HEK293 (cell line): ENCODE measurements around the gene SLC51A.

Experiments used
- CTCF ChIA-PET: fragments of 350-600 bp; formaldehyde crosslinking; extraction: SDS; loops from one replicate; lab custom pipeline; 2021; ENCODE audit warnings: antibody characterized with exemption; lab: Yijun Ruan, JAX
- POLR2A ChIA-PET: fragments of 300-600 bp; formaldehyde crosslinking; extraction: SDS; loops from one replicate; lab custom pipeline; 2020; ENCODE audit warnings: antibody characterized with exemption, inconsistent platforms; lab: Yijun Ruan, JAX
- H3K27ac ChIP-seq: fragments of 200-500 bp; sonication (Bioruptor generic); 2 replicates; pipeline ENCODE4 v1.5.1; 2014; ENCODE audit warnings: low read depth, low read length, control low read depth, inconsistent platforms; ENCODE audit errors: extremely low read depth
- H3K36me3 ChIP-seq, 2 experiments: fragments of 200-500 bp in 1 of 2; sonication (Bioruptor generic) in 1 of 2; 1 replicate in 1 of 2; 2 replicates in 1 of 2; pipeline ENCODE4 v1.5.1; 2014 to 2017; ENCODE audit warnings: inconsistent platforms in 2 of 2, low read length in 2 of 2; ENCODE audit not compliant: control insufficient read depth in 2 of 2, insufficient read depth in 1 of 2
- H3K4me1 ChIP-seq: fragments of 200-500 bp; sonication (Bioruptor generic); 2 replicates; pipeline ENCODE4 v1.5.1; 2014; ENCODE audit warnings: mild to moderate bottlenecking, low read length, inconsistent platforms; ENCODE audit not compliant: control insufficient read depth, insufficient read depth
- H3K4me3 ChIP-seq: 2 replicates; pipeline ENCODE4 v1.5.1; 2011; ENCODE audit warnings: low read depth, mild to moderate bottlenecking, control low read depth, low read length, moderate library complexity
- H3K9me3 ChIP-seq: fragments of 200-500 bp; sonication (Bioruptor generic); 2 replicates; pipeline ENCODE4 v1.5.1; 2014; ENCODE audit warnings: low read depth, low read length, inconsistent platforms; ENCODE audit not compliant: control insufficient read depth, insufficient read depth
- HIC1 ChIP-seq: fragments of 450-650 bp; formaldehyde crosslinking; IDR thresholded peaks from 2 replicates; pipeline ENCODE4 v1.5.1; 2016; ENCODE audit warnings: missing biosample characterization, missing genetic modification characterization
- HOXA7 ChIP-seq: sonication (generic); formaldehyde crosslinking; IDR thresholded peaks from 2 replicates; pipeline ENCODE4 v1.8.1; 2022; ENCODE audit warnings: missing genetic modification reagents, borderline replicate concordance
- MZF1 ChIP-seq: fragments of 450-650 bp; formaldehyde crosslinking; IDR thresholded peaks from 2 replicates; pipeline ENCODE4 v1.5.1; 2017; ENCODE audit warnings: missing biosample characterization, missing genetic modification characterization, borderline replicate concordance
- PRDM6 ChIP-seq: fragments of 450-650 bp; formaldehyde crosslinking; IDR thresholded peaks from 2 replicates; pipeline ENCODE4 v1.5.1; 2017; ENCODE audit warnings: missing biosample characterization, missing genetic modification characterization
- RBAK ChIP-seq: fragments of 450-650 bp; formaldehyde crosslinking; IDR thresholded peaks from 2 replicates; pipeline ENCODE4 v1.5.1; 2016; ENCODE audit warnings: missing biosample characterization, missing genetic modification characterization
- YY1 ChIP-seq: fragments of 450-650 bp; formaldehyde crosslinking; IDR thresholded peaks from 2 replicates; pipeline ENCODE4 v1.5.1; 2018; ENCODE audit warnings: missing biosample characterization, missing genetic modification characterization
- ZBTB49 ChIP-seq: fragments of 450-650 bp; formaldehyde crosslinking; IDR thresholded peaks from 2 replicates; pipeline ENCODE4 v1.5.1; 2016; ENCODE audit warnings: missing biosample characterization, missing genetic modification characterization, low read depth
- ZNF114 ChIP-seq: fragments of 450-650 bp; formaldehyde crosslinking; IDR thresholded peaks from 2 replicates; pipeline ENCODE4 v1.5.0; 2017; ENCODE audit warnings: missing biosample characterization, missing genetic modification characterization
- ZNF157 ChIP-seq: fragments of 450-650 bp; formaldehyde crosslinking; IDR thresholded peaks from 2 replicates; pipeline ENCODE4 v1.5.1; 2016; ENCODE audit warnings: missing biosample characterization, missing genetic modification characterization
- ZNF175 ChIP-seq: fragments of 450-650 bp; formaldehyde crosslinking; IDR thresholded peaks from 2 replicates; pipeline ENCODE4 v1.5.1; 2016; ENCODE audit warnings: missing biosample characterization, missing genetic modification characterization
- ZNF214 ChIP-seq: fragments of 450-650 bp; formaldehyde crosslinking; IDR thresholded peaks from 2 replicates; pipeline ENCODE4 v1.5.1; 2017; ENCODE audit warnings: missing biosample characterization, mild to moderate bottlenecking, missing genetic modification characterization, borderline replicate concordance
- ZNF248 ChIP-seq: fragments of 450-650 bp; formaldehyde crosslinking; IDR thresholded peaks from 2 replicates; pipeline ENCODE4 v1.5.1; 2017; ENCODE audit warnings: missing biosample characterization, missing genetic modification characterization
- ZNF423 ChIP-seq: fragments of 450-650 bp; formaldehyde crosslinking; IDR thresholded peaks from 2 replicates; pipeline ENCODE4 v1.5.1; 2016; ENCODE audit warnings: missing biosample characterization, missing genetic modification characterization
- ZNF660 ChIP-seq: fragments of 450-650 bp; IDR thresholded peaks from 2 replicates; pipeline ENCODE4 v1.5.1; 2018; ENCODE audit warnings: missing biosample characterization, mild to moderate bottlenecking, missing genetic modification characterization
- ZNF677 ChIP-seq: fragments of 450-650 bp; IDR thresholded peaks from 2 replicates; pipeline ENCODE4 v1.5.0; 2018; ENCODE audit warnings: missing biosample characterization, mild to moderate bottlenecking, missing genetic modification characterization, moderate library complexity
- ZNF837 ChIP-seq: fragments of 450-650 bp; formaldehyde crosslinking; IDR thresholded peaks from 2 replicates; pipeline ENCODE4 v1.5.1; 2016; ENCODE audit warnings: missing biosample characterization, missing genetic modification characterization

The SLC51A gene

GRCh38 chr3:196227121-196227561 is 10.8 kb downstream of the SLC51A start (continued):
- TF ChIP-seq ZNF677 = no peak
- TF ChIP-seq ZNF423 (tag by site-specific recombination) = no peak

- ChIA-PET POLR2A (no interaction called here), CTCF (no interaction called here)
Measured at GRCh38 chr3:196227629-196228493, 11.5 kb downstream of the SLC51A start.

More at GRCh38 chr3:196227629-196228493, 11.5 kb downstream of the SLC51A start:
- no peaks in the 10 kb centered on the region for H3K4me1 ChIP-seq
- TF ChIP-seq ZNF837 (tag by site-specific recombination) = no peak
- no peak for TF ChIP-seq ZNF175 (tag by site-specific recombination)
- no peak for TF ChIP-seq ZBTB49 (tag by site-specific recombination)
- no peak for TF ChIP-seq PRDM6
- no peak for TF ChIP-seq ZNF114 (tag by site-specific recombination)
- no peak for TF ChIP-seq RBAK
- no peak for TF ChIP-seq HIC1 (tag by site-specific recombination)
- no peak for TF ChIP-seq ZNF248 (tag by site-specific recombination)
- TF ChIP-seq ZNF214 = no peak
- TF ChIP-seq MZF1 (tag by site-specific recombination) = no peak
- TF ChIP-seq HOXA7 (CRISPR knock-in tag) = no peak
- TF ChIP-seq ZNF660 = no peak
- TF ChIP-seq YY1 (tag by site-specific recombination) = no peak
- TF ChIP-seq ZNF157 (tag by site-specific recombination) = no peak
- no peaks in the 10 kb centered on the region for H3K36me3 ChIP-seq
- no peak overlapping the region for H3K27ac ChIP-seq
- H3K4me3 ChIP-seq = no peak overlapping the region
- no peaks in the 10 kb centered on the region for H3K9me3 ChIP-seq
